Stimulated activated naive B cell treated with anti-CD40 and anti-IgM and Interleukin-4, amounts not matched to agents 10 μg/mL and 1 μg/mL and 100 μg/mL, for 72 hours (primary cell): ENCODE data around the gene MIA2.
A peak's percentile ranks its signal among the peaks of the same experiment; 100 is the strongest.
"Not testable (repeated sequence)": the region's sequence is repeated elsewhere in the genome, so short reads cannot be mapped to it uniquely, and the experiment has no call there.

Source experiments
- ATAC-seq, 2 donors: fragments of 150-1000 bp; cut with Tn5 transposase; replicated peaks; 2 replicates each; pipeline ENCODE4 v1.10.0; 2021; ENCODE audit warnings: moderate library complexity in 1 of 2
- DNase-seq: peaks from one replicate; pipeline ENCODE4 v3.0.0; 2021
- H3K27ac Mint-ChIP-seq: one replicate; pipeline ENCODE4 v1.8.0; 2022; ENCODE audit warnings: mild to moderate bottlenecking, mixed read lengths
- H3K27me3 Mint-ChIP-seq, 2 donors: one replicate each; pipeline ENCODE4 v1.8.0; 2022; ENCODE audit warnings: mixed read lengths in 2 of 2
- H3K36me3 Mint-ChIP-seq, 2 donors: one replicate each; pipeline ENCODE4 v1.8.0; 2022; ENCODE audit warnings: mixed read lengths in 2 of 2, mild to moderate bottlenecking in 1 of 2
- H3K4me1 Mint-ChIP-seq, 2 donors: one replicate each; pipeline ENCODE4 v1.8.0; 2022; ENCODE audit warnings: mixed read lengths in 2 of 2, mild to moderate bottlenecking in 1 of 2
- H3K4me3 Mint-ChIP-seq, 2 donors: one replicate each; pipeline ENCODE4 v1.8.0; 2022; ENCODE audit warnings: mild to moderate bottlenecking in 2 of 2, mixed read lengths in 2 of 2, moderate library complexity in 1 of 2
- H3K9me3 Mint-ChIP-seq, 2 donors: one replicate each; pipeline ENCODE4 v1.8.0; 2022; ENCODE audit warnings: mixed read lengths in 2 of 2, mild to moderate bottlenecking in 1 of 2

Gene MIA2

GRCh38 chr14:39361556-39361955, 127.8 kb downstream of the MIA2 start:
- not testable (repeated sequence) for H3K4me3 Mint-ChIP-seq, ATAC-seq, H3K27me3 Mint-ChIP-seq, DNase-seq, H3K27ac Mint-ChIP-seq
- Mint-ChIP-seq H3K36me3 (peaks cover 72 to 88% of the 10 kb centered on the region in 2 donors), H3K4me1 (peaks cover 0 to 14% of the 10 kb centered on the region in 2 donors), H3K9me3 (peaks cover 19 to 24% of the 10 kb centered on the region in 2 donors)

GRCh38 chr14:39364509-39364908, 130.8 kb downstream of the MIA2 start:
- no peak for ATAC-seq
- DNase-seq: no peak
- Mint-ChIP-seq H3K36me3 (peaks cover 61 to 71% of the 10 kb centered on the region in 2 donors), H3K9me3 (peaks cover 19 to 24% of the 10 kb centered on the region in 2 donors), H3K4me1 (peaks cover 0 to 15% of the 10 kb centered on the region in 2 donors), H3K27ac (no peak overlapping the region), H3K4me3 (no peak overlapping the region), H3K27me3 (no peaks in the 10 kb centered on the region)

- ATAC-seq: no peak
- Mint-ChIP-seq H3K27me3 (no peaks in the 10 kb centered on the region), H3K9me3 (peaks cover 19 to 22% of the 10 kb centered on the region in 2 donors), H3K27ac (peak overlapping the region; percentile 22), H3K36me3 (peaks cover 52 to 65% of the 10 kb centered on the region in 2 donors), H3K4me1 (peaks cover 0 to 7% of the 10 kb centered on the region in 2 donors), H3K4me3 (no peak overlapping the region)
- no peak for DNase-seq
Observed at GRCh38 chr14:39365354-39365753, 131.6 kb downstream of the MIA2 start.

- no peaks in the 10 kb centered on the region for H3K27me3 Mint-ChIP-seq
- H3K4me3 Mint-ChIP-seq: no peak overlapping the region
- peaks cover 18 to 19% of the 10 kb centered on the region in 2 donors for H3K9me3 Mint-ChIP-seq
- no peak for ATAC-seq
- peak overlapping the region; percentile 31 for H3K27ac Mint-ChIP-seq
- no peak for DNase-seq
- H3K4me1 Mint-ChIP-seq: peaks cover 0 to 7% of the 10 kb centered on the region in 2 donors
- H3K36me3 Mint-ChIP-seq: peaks cover 43 to 57% of the 10 kb centered on the region in 2 donors
Observed at GRCh38 chr14:39366460-39367386, 133.0 kb downstream of the MIA2 start.

- DNase-seq: no peak
- peaks cover 16 to 17% of the 10 kb centered on the region in 2 donors for H3K9me3 Mint-ChIP-seq
- no peak overlapping the region for H3K27ac Mint-ChIP-seq
- H3K36me3 Mint-ChIP-seq: peaks cover 39 to 52% of the 10 kb centered on the region in 2 donors
- H3K27me3 Mint-ChIP-seq: no peaks in the 10 kb centered on the region
- no peak overlapping the region for H3K4me3 Mint-ChIP-seq
- ATAC-seq: no peak
- peaks cover 0 to 7% of the 10 kb centered on the region in 2 donors for H3K4me1 Mint-ChIP-seq
Observed at GRCh38 chr14:39367387-39367751, 133.7 kb downstream of the MIA2 start.

- Mint-ChIP-seq H3K27ac (no peak overlapping the region), H3K27me3 (no peaks in the 10 kb centered on the region), H3K4me3 (no peak overlapping the region), H3K36me3 (peaks cover 34 to 47% of the 10 kb centered on the region in 2 donors), H3K4me1 (peaks cover 0 to 7% of the 10 kb centered on the region in 2 donors), H3K9me3 (peaks cover 12 to 14% of the 10 kb centered on the region in 2 donors)
- ATAC-seq: no peak
- DNase-seq: no peak
Observed at GRCh38 chr14:39368261-39368959, 134.7 kb downstream of the MIA2 start.

GRCh38 chr14:39369029-39369428, 135.3 kb downstream of the MIA2 start:
- Mint-ChIP-seq H3K9me3 (peaks cover 7 to 8% of the 10 kb centered on the region in 2 donors), H3K4me3 (no peak overlapping the region), H3K4me1 (peaks cover 0 to 7% of the 10 kb centered on the region in 2 donors), H3K27ac (no peak overlapping the region), H3K27me3 (no peaks in the 10 kb centered on the region), H3K36me3 (peaks cover 28 to 44% of the 10 kb centered on the region in 2 donors)
- DNase-seq (no peak), ATAC-seq (no peak)

- H3K36me3 Mint-ChIP-seq: peaks cover 18 to 31% of the 10 kb centered on the region in 2 donors
- DNase-seq (no peak), ATAC-seq (no peak)
- H3K27me3 Mint-ChIP-seq: no peaks in the 10 kb centered on the region
- H3K27ac Mint-ChIP-seq: no peak overlapping the region
- H3K9me3 Mint-ChIP-seq: peaks cover 2 to 5% of the 10 kb centered on the region in 2 donors
- H3K4me1 Mint-ChIP-seq: peaks cover 0 to 7% of the 10 kb centered on the region in 2 donors
- no peak overlapping the region for H3K4me3 Mint-ChIP-seq
Observed at GRCh38 chr14:39370415-39370814, 136.7 kb downstream of the MIA2 start.

- H3K27me3 Mint-ChIP-seq: no peaks in the 10 kb centered on the region
- no peaks in the 10 kb centered on the region for H3K9me3 Mint-ChIP-seq
- H3K4me1 Mint-ChIP-seq: peaks cover 3 to 10% of the 10 kb centered on the region in 2 donors
- H3K36me3 Mint-ChIP-seq: peaks cover 10 to 18% of the 10 kb centered on the region in 2 donors
- no peak overlapping the region for H3K4me3 Mint-ChIP-seq
- ATAC-seq (no peak), DNase-seq (no peak)
- no peak overlapping the region for H3K27ac Mint-ChIP-seq
Observed at GRCh38 chr14:39372656-39373055, 138.9 kb downstream of the MIA2 start.

- Mint-ChIP-seq H3K9me3 (no peaks in the 10 kb centered on the region), H3K27ac (no peak overlapping the region), H3K4me3 (no peak overlapping the region), H3K27me3 (no peaks in the 10 kb centered on the region), H3K4me1 (peaks cover 3 to 10% of the 10 kb centered on the region in 2 donors), H3K36me3 (peaks cover 10 to 18% of the 10 kb centered on the region in 2 donors)
- ATAC-seq (no peak), DNase-seq (no peak)
Observed at GRCh38 chr14:39374851-39375250, 141.1 kb downstream of the MIA2 start.

GRCh38 chr14:39376667-39377403, 143.1 kb downstream of the MIA2 start:
- Mint-ChIP-seq H3K36me3 (peaks cover 6 to 10% of the 10 kb centered on the region in 2 donors), H3K27ac (no peak overlapping the region), H3K27me3 (no peaks in the 10 kb centered on the region), H3K9me3 (no peaks in the 10 kb centered on the region), H3K4me3 (no peak overlapping the region), H3K4me1 (peaks cover 3 to 10% of the 10 kb centered on the region in 2 donors)
- DNase-seq (no peak), ATAC-seq (no peak)

GRCh38 chr14:39381366-39381765, 147.7 kb downstream of the MIA2 start:
- DNase-seq: no peak
- ATAC-seq: no peak
- peaks cover 7 to 15% of the 10 kb centered on the region in 2 donors for H3K4me1 Mint-ChIP-seq
- no peak overlapping the region for H3K27ac Mint-ChIP-seq
- H3K9me3 Mint-ChIP-seq: no peaks in the 10 kb centered on the region
- peaks cover 5 to 9% of the 10 kb centered on the region in 2 donors for H3K36me3 Mint-ChIP-seq
- H3K4me3 Mint-ChIP-seq: no peak overlapping the region
- no peaks in the 10 kb centered on the region for H3K27me3 Mint-ChIP-seq

- H3K36me3 Mint-ChIP-seq: peaks cover 8 to 18% of the 10 kb centered on the region in 2 donors
- ATAC-seq (no peak), DNase-seq (no peak)
- no peaks in the 10 kb centered on the region for H3K27me3 Mint-ChIP-seq
- no peaks in the 10 kb centered on the region for H3K9me3 Mint-ChIP-seq
- no peak overlapping the region for H3K27ac Mint-ChIP-seq
- no peak overlapping the region for H3K4me3 Mint-ChIP-seq
- peaks cover 4 to 6% of the 10 kb centered on the region in 2 donors for H3K4me1 Mint-ChIP-seq
Observed at GRCh38 chr14:39382463-39382862, 148.7 kb downstream of the MIA2 start.
